Stomach smooth muscle (tissue), 2 donors: ENCODE results near the gene ATRNL1.
"Not testable (repeated sequence)": the region's sequence is repeated elsewhere in the genome, so short reads cannot be mapped to it uniquely, and the experiment has no call there.

Experiments
- H3K27ac ChIP-seq: one replicate; pipeline ENCODE4 v1.7.0; 2013; ENCODE audit warnings: mild to moderate bottlenecking, low read length, inconsistent platforms
- H3K27me3 ChIP-seq, 2 donors: one replicate each; pipeline ENCODE4 v1.7.0; 2013; ENCODE audit warnings: low read length in 2 of 2; ENCODE audit not compliant: insufficient read depth in 2 of 2, control insufficient read depth in 1 of 2
- H3K36me3 ChIP-seq, 2 donors: one replicate each; pipeline ENCODE4 v1.7.0; 2013; ENCODE audit warnings: low read length in 2 of 2; ENCODE audit not compliant: control insufficient read depth in 2 of 2, insufficient read depth in 2 of 2
- H3K4me1 ChIP-seq: one replicate; pipeline ENCODE4 v1.7.0; 2013; ENCODE audit warnings: low read length; ENCODE audit not compliant: control insufficient read depth, insufficient read depth
- H3K4me3 ChIP-seq, 2 donors: one replicate each; pipeline ENCODE4 v1.7.0; 2013; ENCODE audit warnings: low read length in 2 of 2
- H3K9ac ChIP-seq, 2 donors: one replicate each; pipeline ENCODE4 v1.7.0; 2013; ENCODE audit warnings: low read length in 2 of 2, mild to moderate bottlenecking in 1 of 2
- H3K9me3 ChIP-seq, 2 donors: one replicate each; pipeline ENCODE4 v1.7.0; 2013; ENCODE audit warnings: low read length in 2 of 2; ENCODE audit not compliant: control insufficient read depth in 2 of 2
- donor health status: healthy.
- donor health status: Pancreatic carcinoma.

ATRNL1 gene

GRCh38 chr10:115129752-115130151 is 36.6 kb downstream of the ATRNL1 start:
- H3K9me3 ChIP-seq, result no peaks in the 10 kb centered on the region
- H3K27me3 ChIP-seq, result no peaks in the 10 kb centered on the region
- no peaks in the 10 kb centered on the region for H3K4me1 ChIP-seq
- no peak overlapping the region for H3K9ac ChIP-seq
- no peak overlapping the region for H3K4me3 ChIP-seq
- H3K27ac ChIP-seq, result no peak overlapping the region
- H3K36me3 ChIP-seq, result no peaks in the 10 kb centered on the region

- H3K36me3 ChIP-seq, result no peaks in the 10 kb centered on the region
- no peak overlapping the region for H3K27ac ChIP-seq
- no peak overlapping the region for H3K9ac ChIP-seq
- H3K27me3 ChIP-seq, result no peaks in the 10 kb centered on the region
- H3K4me1 ChIP-seq, result no peaks in the 10 kb centered on the region
- H3K9me3 ChIP-seq, result no peaks in the 10 kb centered on the region
- H3K4me3 ChIP-seq, result no peak overlapping the region
Observed at GRCh38 chr10:115136616-115137015, 43.5 kb downstream of the ATRNL1 start.

- no peak overlapping the region for H3K27ac ChIP-seq
- H3K9ac ChIP-seq, result no peak overlapping the region
- no peaks in the 10 kb centered on the region for H3K36me3 ChIP-seq
- no peaks in the 10 kb centered on the region for H3K27me3 ChIP-seq
- no peak overlapping the region for H3K4me3 ChIP-seq
- H3K4me1 ChIP-seq, result no peaks in the 10 kb centered on the region
- no peaks in the 10 kb centered on the region for H3K9me3 ChIP-seq
Observed at GRCh38 chr10:115141254-115141653, 48.1 kb downstream of the ATRNL1 start.

- no peak overlapping the region for H3K27ac ChIP-seq
- no peak overlapping the region for H3K9ac ChIP-seq
- H3K27me3 ChIP-seq, result no peaks in the 10 kb centered on the region
- no peaks in the 10 kb centered on the region for H3K9me3 ChIP-seq
- no peaks in the 10 kb centered on the region for H3K36me3 ChIP-seq
- no peak overlapping the region for H3K4me3 ChIP-seq
- H3K4me1 ChIP-seq, result no peaks in the 10 kb centered on the region
Observed at GRCh38 chr10:115157357-115157756, 64.2 kb downstream of the ATRNL1 start.

- no peaks in the 10 kb centered on the region for H3K36me3 ChIP-seq
- H3K4me3 ChIP-seq, result no peak overlapping the region
- no peaks in the 10 kb centered on the region for H3K9me3 ChIP-seq
- H3K4me1 ChIP-seq, result no peaks in the 10 kb centered on the region
- no peak overlapping the region for H3K27ac ChIP-seq
- no peaks in the 10 kb centered on the region for H3K27me3 ChIP-seq
- no peak overlapping the region for H3K9ac ChIP-seq
Observed at GRCh38 chr10:115163129-115163528, 70.0 kb downstream of the ATRNL1 start.

GRCh38 chr10:115164220-115164619 is 71.1 kb downstream of the ATRNL1 start:
- Histone ChIP-seq H3K36me3 (no peaks in the 10 kb centered on the region), H3K4me3 (no peak overlapping the region), H3K27me3 (no peaks in the 10 kb centered on the region), H3K4me1 (no peaks in the 10 kb centered on the region), H3K9me3 (no peaks in the 10 kb centered on the region), H3K27ac (no peak overlapping the region), H3K9ac (no peak overlapping the region)

- H3K9me3 ChIP-seq, result no peaks in the 10 kb centered on the region
Observed at GRCh38 chr10:115167751-115168150, 74.6 kb downstream of the ATRNL1 start.

GRCh38 chr10:115171392-115171960 is 78.3 kb downstream of the ATRNL1 start:
- Histone ChIP-seq H3K4me3 (no peak overlapping the region), H3K36me3 (no peaks in the 10 kb centered on the region)

More at GRCh38 chr10:115167751-115168150, 74.6 kb downstream of the ATRNL1 start:
- no peaks in the 10 kb centered on the region for H3K4me1 ChIP-seq
- H3K36me3 ChIP-seq, result no peaks in the 10 kb centered on the region
- no peaks in the 10 kb centered on the region for H3K27me3 ChIP-seq
- no peak overlapping the region for H3K27ac ChIP-seq
- no peak overlapping the region for H3K9ac ChIP-seq
- no peak overlapping the region for H3K4me3 ChIP-seq

GRCh38 chr10:115173915-115174443 is 80.8 kb downstream of the ATRNL1 start:
- H3K9ac ChIP-seq, result no peak overlapping the region
- H3K27me3 ChIP-seq, result no peaks in the 10 kb centered on the region
- H3K36me3 ChIP-seq, result no peaks in the 10 kb centered on the region

More at GRCh38 chr10:115171392-115171960, 78.3 kb downstream of the ATRNL1 start:
- H3K4me1 ChIP-seq, result no peaks in the 10 kb centered on the region
- H3K9me3 ChIP-seq, result no peaks in the 10 kb centered on the region
- H3K9ac ChIP-seq, result no peak overlapping the region
- H3K27ac ChIP-seq, result no peak overlapping the region
- H3K27me3 ChIP-seq, result no peaks in the 10 kb centered on the region

GRCh38 chr10:115207276-115207675 is 114.1 kb downstream of the ATRNL1 start:
- not testable (repeated sequence) for H3K4me1 ChIP-seq, H3K4me3 ChIP-seq, H3K9ac ChIP-seq, H3K36me3 ChIP-seq, H3K9me3 ChIP-seq, H3K27ac ChIP-seq, H3K27me3 ChIP-seq

More at GRCh38 chr10:115173915-115174443, 80.8 kb downstream of the ATRNL1 start:
- Histone ChIP-seq H3K4me1 (no peaks in the 10 kb centered on the region), H3K4me3 (no peak overlapping the region), H3K27ac (no peak overlapping the region), H3K9me3 (no peaks in the 10 kb centered on the region)

GRCh38 chr10:115209133-115209532 is 116.0 kb downstream of the ATRNL1 start:
- no peaks in the 10 kb centered on the region for H3K4me1 ChIP-seq

More at GRCh38 chr10:115209133-115209532, 116.0 kb downstream of the ATRNL1 start:
- H3K36me3 ChIP-seq, result no peaks in the 10 kb centered on the region
- no peak overlapping the region for H3K4me3 ChIP-seq
- no peak overlapping the region for H3K27ac ChIP-seq
- no peaks in the 10 kb centered on the region for H3K9me3 ChIP-seq
- H3K27me3 ChIP-seq, result no peaks in the 10 kb centered on the region
- no peak overlapping the region for H3K9ac ChIP-seq
